GM08714 (cell line): Measurements from ENCODE around the gene NLK.
"Not testable (repeated sequence)": the region's sequence is repeated elsewhere in the genome, so short reads cannot be mapped to it uniquely, and the experiment has no call there.

Source experiments
- H3K4me3 ChIP-seq: fragments of 200-500 bp; sonication (Bioruptor generic); 2 replicates; pipeline ENCODE4 v1.5.1; 2014; ENCODE audit warnings: mild to moderate bottlenecking, low read length, inconsistent platforms
- ZNF274 ChIP-seq: IDR thresholded peaks from 2 replicates; pipeline ENCODE4 v1.6.1; 2012; ENCODE audit warnings: mild to moderate bottlenecking, low read depth, low read length

Gene NLK

DNA sequence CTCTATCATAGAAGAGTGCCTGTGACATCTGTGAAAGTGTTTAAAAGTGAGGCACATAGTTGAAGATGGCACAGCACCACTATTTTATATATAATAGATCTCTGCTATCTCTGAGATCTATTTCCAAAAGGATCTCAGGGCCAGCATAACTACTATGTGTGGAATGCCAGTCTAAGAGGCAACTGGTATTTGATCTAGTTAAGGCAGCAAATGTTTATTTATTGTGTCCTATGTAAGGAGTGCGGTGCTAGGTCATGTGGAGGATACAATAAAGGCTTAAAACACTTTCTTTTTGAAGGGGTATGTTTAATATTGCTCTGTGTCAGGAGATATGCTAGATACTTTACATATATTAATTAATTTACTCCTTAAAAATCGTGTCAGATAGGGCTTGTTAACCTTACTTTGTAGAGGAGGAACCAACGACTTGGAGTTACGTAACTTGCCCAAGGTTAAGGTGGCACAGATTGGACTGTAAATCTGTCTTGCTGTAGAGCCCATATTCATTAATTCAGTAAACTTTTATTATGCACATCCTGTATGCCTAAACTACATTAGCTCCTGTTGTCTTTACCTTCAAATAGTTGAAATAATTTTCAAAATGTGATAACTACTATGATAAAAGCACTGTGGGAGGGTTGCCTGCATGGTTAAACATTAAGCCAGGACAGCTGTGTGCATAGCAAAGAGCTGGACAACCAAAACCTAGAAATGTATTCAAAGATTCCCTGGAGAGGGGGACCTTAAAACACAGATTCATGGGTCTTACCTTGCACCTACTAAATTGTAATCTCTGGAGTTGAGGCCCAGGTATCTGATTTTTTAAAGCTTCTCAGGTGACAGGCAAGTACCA is 83.3 kb downstream of the NLK start:
- no peak for TF ChIP-seq ZNF274
- H3K4me3 ChIP-seq = no peak overlapping the region

DNA sequence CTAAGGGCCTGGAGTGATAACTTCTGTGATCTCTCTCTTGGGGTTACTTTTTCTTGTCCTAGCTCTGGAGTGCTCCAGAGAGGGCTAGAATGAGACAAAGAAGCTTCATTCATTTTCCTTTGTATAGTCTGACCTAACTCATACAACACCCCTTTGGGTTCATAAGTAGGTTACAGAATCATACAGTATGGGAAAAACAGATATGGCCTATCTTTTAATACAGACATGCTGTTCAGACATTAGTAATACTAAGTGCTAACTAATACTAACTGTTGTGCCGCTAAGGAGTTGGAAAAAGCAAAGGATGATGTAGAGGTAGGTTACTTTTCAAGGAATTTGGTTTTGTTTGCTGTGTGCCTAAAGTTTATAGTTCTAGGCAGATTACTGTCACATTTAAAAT is 84.7 kb downstream of the NLK start:
- TF ChIP-seq ZNF274 = no peak
- no peak overlapping the region for H3K4me3 ChIP-seq

DNA sequence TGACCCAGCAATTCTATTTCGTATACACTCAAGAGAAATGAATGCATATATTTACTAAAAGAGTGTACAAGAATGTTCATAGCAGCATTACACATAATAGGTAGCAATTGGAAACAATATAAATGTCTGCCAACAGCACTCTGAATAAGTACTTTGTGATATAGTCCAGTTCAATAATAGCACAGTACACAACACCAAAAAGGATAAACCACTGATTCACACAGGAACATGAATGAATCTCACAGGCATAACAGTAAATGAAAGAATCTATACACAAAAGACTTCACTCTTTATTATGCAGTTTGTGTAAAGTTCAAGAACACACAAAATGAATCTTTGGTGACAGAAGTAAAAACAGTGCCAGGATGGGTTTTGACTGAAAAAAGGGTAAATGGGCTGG is 86.3 kb downstream of the NLK start:
- no peak overlapping the region for H3K4me3 ChIP-seq
- TF ChIP-seq ZNF274 = no peak

DNA sequence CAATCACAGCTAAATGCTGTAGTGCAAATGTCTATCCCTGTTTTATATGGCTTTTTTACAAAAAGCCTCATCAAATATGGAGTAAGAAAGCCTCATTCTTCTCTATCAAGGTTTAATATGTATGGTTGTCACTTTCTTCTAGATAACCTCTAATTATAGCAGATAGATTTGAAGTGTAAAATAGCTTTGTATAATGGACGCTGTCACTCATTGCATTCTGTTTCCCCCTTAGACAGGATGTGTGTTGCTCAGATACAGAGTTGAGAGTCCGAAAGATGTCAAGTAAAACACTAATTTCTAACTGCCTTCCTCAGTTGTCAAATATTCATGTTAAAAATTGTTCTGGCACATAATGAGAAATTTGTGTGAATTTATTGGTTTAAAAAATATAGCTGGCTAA is 88.0 kb downstream of the NLK start:
- TF ChIP-seq ZNF274 = no peak
- H3K4me3 ChIP-seq = no peak overlapping the region

DNA sequence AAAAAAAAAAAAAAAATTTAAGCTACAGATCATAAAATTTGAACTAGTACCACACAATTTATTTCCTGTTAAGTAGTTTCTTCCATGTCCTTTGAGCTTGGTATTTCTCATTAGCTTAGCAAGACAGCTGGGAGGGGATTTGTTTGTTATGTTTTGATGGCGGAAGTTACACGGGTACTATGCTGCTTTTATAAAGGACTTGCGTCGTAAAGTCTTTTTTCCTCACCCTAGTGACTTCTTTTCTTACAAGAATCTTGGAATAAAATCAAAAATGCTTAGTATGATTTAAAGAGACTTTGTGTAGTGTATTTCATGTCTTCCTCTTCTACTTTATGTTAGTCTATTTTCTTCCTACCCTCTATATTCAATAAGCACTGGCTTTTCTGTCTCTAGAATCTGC is 89.1 kb downstream of the NLK start:
- no peak for TF ChIP-seq ZNF274

DNA sequence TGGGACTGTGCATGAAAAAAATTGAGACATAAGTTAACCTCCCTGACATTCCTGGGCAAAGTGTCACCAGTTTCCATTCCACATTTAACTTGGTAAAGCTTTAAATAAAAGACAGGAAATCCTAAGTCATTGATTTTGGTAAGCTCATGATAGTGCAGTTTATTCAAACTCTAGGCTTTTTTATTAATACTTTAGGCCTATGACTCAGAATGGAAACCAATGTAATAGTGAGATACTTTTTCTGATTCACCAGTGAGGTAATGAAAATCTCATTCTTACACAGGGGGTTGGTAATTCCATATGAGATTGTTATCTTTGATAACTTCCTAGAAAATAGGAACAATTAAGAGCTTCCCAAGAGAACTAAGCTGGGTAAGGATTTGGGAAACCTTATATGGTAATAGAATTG is 91.1 kb downstream of the NLK start:
- TF ChIP-seq ZNF274 = no peak
- no peak overlapping the region for H3K4me3 ChIP-seq

More for the DNA sequence above, 89.1 kb downstream of the NLK start:
- H3K4me3 ChIP-seq = no peak overlapping the region

DNA sequence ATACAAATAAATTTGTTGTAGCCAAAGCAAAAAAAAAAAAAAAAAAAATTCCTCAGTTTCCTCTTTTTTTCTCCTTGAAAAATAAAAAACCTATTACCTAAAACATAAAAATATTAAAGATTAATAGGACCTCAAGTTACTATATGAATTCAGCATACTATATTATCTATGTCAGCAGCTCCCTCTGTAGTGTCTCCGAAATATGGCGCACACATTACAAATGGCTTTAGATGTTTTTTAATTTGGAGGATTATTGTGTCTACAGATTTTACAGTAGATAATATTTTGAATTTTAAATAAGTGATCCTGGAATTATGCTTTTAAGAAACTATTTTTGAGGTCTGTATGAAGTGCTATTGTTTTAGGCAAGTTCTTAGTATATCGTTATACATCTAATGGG is 94.4 kb downstream of the NLK start:
- no peak overlapping the region for H3K4me3 ChIP-seq
- no peak for TF ChIP-seq ZNF274

DNA sequence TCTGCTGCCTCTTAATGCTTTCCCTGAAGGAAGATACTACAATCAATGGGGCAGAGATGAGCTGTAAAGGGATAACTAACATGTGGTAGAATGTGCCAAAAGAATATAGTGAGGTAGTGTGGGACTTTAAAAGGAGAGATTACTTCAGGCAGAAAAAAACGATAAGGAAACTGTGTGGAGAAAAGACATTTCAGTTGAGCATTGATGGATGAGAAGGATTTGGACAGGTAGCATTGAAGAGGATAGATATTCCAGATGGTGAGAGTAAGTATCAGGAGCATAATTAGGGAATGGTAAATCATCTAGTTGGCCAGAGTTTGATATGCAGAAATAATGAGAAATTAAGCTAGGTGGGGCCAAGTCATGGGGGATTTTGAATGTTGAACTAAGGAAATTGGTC is 97.3 kb downstream of the NLK start:
- TF ChIP-seq ZNF274 = no peak
- H3K4me3 ChIP-seq = no peak overlapping the region

DNA sequence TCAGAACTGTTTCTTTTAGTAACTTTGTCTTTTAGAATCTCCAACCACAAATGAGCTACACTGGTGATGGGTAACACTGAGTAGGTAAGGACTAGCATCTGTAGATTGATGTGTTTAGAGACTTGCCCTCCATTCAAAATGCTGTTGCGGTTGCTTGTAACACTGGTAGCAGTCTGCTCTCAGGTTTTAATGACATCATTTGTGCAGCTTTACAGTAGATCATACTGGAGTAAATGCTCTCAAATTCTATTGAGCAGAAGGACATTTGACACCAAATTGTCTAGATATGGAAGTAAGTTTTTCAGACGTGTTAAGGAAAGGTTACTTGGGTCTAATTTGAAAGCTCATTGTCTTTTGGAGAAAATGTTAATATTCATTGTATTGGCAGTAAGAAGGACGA is 98.8 kb downstream of the NLK start:
- no peak overlapping the region for H3K4me3 ChIP-seq
- no peak for TF ChIP-seq ZNF274

DNA sequence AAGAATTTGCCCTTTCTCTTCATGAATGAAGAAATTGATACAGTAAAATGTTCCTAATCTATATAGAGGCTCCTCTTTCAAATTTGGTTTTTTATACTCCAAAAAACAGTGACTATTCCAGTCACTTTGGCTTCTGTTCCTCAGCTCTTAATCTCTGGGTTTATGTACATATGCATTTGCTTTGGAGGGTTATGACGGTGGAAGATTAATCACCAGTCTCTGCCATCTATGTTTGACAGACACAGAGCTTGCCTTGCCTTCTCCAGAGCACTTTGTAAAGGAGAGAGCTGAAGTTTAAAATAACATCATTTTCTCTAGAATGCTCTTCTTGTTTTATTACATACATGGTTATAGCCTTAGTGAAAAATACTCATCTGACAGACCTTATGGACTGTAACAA is 99.3 kb downstream of the NLK start:
- no peak overlapping the region for H3K4me3 ChIP-seq
- TF ChIP-seq ZNF274 = no peak

DNA sequence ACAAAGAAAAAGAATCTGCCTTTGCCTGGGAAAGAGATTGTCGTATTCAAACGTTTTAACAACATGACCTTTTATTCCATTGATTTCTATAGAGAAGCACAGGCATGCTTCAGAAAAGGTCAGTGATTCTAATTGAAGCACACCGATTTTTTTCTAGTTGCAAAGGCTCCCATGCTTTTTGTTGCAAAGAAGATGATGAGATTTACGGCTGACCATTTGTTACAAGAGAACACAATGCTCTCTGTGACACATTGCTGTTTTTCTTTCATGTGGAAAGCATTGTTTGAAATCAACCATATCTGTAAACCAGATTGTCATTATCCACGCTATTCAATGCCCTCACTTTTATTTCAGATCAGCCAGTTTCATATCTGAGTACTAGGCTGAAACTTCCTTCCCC is 99.8 kb downstream of the NLK start:
- H3K4me3 ChIP-seq = no peak overlapping the region
- no peak for TF ChIP-seq ZNF274

DNA sequence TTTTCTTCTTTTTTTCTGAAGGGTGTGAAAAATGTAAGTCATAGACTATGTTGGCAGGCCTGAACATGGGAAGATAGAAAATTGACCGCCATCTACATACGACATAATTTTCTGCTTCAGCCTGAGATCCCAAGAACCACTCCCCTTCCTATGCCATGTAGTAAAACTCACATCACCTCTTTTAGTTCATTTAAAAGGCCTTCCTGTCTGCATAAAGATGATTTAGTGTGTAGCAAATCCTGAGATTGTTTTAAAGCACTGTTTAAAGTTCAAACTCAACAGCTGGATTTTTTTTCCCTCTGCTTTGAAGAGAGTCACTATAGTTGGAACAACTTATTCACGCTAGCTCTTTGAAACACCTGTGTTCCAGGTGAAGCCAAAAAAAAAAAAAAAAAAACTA is 101.5 kb downstream of the NLK start:
- H3K4me3 ChIP-seq = no peak overlapping the region
- TF ChIP-seq ZNF274 = no peak

DNA sequence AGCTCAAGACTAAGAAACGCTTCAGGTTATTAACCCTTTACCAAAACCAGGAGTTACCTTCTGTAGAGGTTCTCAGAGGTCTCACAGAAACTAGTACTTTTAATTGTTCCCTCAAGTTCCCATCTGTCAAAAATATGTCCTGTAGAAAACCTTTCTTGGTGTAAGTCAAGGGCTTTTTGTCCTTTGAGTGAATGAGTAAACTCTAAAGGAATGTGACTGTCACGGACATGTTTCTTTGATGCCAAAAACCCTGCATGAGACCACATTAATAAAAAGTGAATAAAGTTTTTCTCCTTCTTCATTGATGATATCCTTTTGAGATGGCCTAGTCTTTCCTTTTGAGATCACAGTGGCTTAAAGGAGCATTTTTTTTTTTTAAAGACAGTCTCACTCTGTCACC is 102.9 kb downstream of the NLK start:
- H3K4me3 ChIP-seq = no peak overlapping the region
- no peak for TF ChIP-seq ZNF274

DNA sequence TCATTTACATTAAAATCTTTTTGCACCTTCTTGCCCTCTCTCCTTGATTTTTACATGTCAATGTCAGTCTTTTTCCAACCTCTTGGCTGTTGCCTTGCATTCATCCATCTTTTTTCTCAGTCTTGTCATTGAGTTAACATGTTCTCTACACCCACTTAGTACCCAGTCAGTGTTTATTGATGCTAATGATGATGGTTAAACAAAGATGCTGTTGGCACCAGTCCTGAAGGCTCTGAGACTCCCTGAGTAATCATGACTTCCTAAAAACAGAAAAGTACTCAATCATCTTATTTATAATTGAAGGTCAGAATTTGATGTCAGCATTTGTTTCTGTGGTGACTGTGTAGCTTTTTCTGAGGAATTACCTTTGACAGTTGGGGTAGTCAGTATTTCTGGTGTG is 104.5 kb downstream of the NLK start:
- no peak overlapping the region for H3K4me3 ChIP-seq

DNA sequence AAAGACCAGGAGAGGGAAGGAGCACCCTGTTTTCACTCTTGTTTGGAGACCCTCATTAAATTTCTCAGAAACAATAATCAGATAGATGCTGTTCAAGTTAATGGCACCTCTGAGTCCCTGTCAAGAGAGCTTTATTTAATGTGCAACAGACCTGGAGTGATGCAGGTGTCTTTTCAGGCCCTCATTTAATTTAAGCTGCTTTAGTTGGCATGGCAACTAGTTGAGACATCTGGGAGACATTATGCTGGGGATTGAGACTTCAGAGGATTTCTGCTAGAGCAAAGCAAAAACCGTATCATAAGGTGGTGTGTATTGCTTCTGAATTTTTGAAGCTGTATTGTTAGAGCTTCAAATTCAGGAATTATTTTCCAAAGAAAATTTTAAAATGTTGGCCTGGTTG is 108.5 kb downstream of the NLK start:
- no peak overlapping the region for H3K4me3 ChIP-seq
- TF ChIP-seq ZNF274 = no peak

More for the DNA sequence above, 104.5 kb downstream of the NLK start:
- TF ChIP-seq ZNF274 = no peak

DNA sequence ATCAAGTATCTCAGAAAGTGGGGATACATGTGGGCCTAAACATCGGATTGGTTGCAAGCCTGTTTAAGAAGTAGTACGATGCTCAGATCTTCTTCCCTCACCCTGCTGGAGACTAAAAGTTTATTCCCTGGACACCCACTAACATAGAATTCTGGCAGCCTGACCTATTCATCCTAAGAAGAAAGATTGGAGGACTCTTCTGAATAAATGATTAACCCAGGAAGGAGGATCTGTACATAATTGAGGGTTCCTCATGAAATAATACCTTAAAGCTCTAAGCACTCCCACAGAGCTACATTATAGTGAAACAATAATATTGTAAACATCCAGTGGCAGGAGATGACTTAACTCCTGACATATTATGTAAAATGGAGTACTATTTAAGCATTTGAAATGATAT is 111.7 kb downstream of the NLK start:
- H3K4me3 ChIP-seq = no peak overlapping the region
- no peak for TF ChIP-seq ZNF274

DNA sequence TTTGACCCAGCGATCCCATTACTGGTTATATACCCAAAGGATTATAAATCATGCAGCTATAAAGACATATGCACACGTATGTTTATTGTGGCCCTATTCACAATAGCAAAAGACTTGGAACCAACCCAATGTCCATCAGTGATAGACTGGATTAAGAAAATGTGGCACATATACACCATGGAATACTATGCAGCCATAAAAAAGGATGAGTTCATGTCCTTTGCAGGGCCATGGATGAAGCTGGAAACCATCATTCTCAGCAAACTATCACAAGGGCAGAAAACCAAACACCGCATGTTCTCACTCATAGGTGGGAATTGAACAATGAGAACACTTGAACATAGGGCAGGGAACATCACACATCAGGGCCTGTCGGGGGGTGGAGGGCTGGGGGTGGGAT is 112.9 kb downstream of the NLK start:
- H3K4me3 ChIP-seq = not testable (repeated sequence)
